HG03457 (cell line): ENCODE data around the gene PCP2.

Source experiments
- ATAC-seq: cut with Tn5 transposase; IDR thresholded peaks from one replicate; pipeline ENCODE4 v1.9.1; 2021; ENCODE audit warnings: moderate number of reproducible peaks; ENCODE audit not compliant: unreplicated experiment

PCP2 gene

GRCh38 chr19:7602240-7602934 is 31.1 kb downstream of the PCP2 start:
- ATAC-seq, result no peak

DNA sequence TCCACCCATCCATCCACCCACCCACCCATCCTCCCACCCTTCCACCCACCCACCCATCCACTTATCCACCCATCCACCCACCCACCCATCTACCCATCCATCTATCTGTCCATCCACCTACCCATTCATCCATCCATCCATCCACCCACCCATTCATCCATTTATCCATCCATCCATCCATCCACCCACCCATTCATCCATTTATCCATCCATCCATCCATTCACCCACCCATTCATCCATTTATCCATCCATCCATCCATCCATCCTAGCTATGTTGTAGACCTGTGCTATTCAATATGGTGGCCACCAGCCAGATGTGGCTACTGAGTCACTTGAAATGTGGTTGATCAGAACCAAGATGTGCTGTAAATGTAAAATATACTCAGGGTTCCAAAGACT is 32.8 kb downstream of the PCP2 start:
- ATAC-seq, result no peak

- ATAC-seq, result no peak
Measured at GRCh38 chr19:7598180-7598579, 35.3 kb downstream of the PCP2 start.

- no peak for ATAC-seq
Measured at GRCh38 chr19:7597689-7598088, 35.8 kb downstream of the PCP2 start.

DNA sequence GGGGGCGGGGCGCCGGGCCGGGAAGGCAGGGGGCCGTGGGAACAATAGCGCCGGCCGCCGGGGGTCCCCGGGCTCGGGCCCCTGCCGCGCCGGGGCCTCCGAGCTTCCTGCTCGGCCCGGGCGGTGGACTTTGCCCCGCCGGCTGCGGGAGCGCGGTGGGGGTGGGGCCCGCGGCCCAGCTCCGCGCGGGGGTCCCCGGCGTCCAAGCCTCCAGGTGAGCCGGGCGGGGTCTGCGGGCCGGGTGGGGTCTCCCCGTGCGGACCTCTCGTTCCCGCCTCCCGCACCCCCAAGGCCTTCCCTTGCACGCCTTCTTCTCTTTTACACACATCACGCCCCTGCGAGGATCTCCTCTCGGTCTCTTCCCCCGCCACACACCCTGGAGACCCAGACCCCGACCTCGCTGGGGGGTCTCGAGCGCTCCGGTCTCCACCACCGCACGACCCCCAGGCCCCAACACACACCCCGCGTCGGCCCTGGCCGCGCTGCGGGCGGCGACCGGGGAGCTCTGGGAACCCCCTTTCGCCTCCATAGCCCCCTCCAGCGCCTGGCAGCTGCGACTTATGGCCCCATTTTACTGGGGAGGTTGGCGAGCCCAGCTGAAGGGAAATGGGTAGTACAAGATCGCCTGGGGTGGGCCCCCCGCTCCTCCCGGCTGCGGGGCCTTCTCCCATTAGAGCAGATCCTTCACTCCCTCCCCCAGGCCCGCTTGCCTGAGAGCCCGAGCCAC is 37.1 kb downstream of the PCP2 start:
- ATAC-seq, result no peak

DNA sequence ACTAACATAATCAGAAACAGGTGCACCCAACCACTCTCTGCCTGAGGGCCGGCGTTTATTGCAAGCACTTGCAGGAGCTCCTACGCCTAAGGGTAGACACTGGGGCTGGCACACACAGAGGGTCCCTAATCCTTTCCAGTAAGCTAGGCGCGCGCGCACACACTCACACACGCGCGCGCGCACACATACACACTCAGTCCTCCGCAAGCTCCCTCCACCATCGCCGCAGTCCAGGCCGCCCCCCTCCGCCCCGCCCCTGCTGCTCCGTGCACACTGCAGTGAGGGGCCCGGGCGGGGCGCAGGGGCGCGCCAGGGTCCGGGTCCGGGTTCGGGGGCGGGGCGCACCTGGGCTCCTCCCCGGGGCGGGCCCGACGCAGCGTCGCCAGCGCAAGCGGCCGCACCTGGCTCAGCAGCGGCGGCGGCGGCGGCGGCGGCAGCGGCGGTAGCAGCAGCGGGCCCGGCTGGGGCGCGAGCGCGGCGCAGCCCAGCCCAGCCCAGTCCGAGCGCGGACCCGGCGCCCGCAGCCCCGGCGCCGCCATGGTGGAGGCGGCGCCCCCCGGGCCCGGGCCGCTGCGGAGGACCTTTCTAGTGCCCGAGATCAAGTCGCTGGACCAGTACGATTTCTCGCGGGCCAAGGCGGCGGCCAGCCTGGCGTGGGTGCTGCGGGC is 37.9 kb downstream of the PCP2 start, which contains the start of gene CAMSAP3:
CAMSAP3 (plus strand) TSS at position 398 of the 668 bp plus-strand sequence; CDS start at position 538, 140 bp downstream.
- ATAC-seq, result no peak

- ATAC-seq, result no peak
Measured at GRCh38 chr19:7590256-7590655, 43.3 kb downstream of the PCP2 start.

- no peak for ATAC-seq
Measured at GRCh38 chr19:7589822-7590221, 43.7 kb downstream of the PCP2 start.

DNA sequence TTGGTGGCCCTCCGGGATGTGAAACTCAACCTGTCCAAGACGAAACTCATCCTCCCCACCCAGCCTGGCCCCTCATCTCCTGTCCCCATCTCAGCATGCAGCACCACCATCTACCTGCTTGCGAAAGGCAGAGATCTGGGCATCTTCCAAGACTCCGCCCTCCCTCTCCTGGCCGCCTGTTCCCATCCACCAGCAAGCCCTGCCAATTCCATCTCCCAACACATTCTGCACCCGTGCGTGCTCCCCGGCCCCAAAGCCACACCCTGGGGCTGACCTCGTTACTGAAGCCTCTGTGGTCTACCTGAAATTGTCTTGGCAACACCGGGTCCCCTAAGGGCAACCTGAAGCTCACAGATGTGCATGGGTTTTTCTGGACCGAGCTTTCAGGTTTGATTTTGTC is 51.1 kb downstream of the PCP2 start:
- ATAC-seq, result no peak
